Fibroblast of the aortic adventitia (primary cell): Measurements from ENCODE around the gene ZC3H12A. TPM values are rescaled to one million over a fixed set of nuclear protein-coding genes. Genes with fewer than 3 reads are reported as not detected.
"Not testable (repeated sequence)": the region's sequence is repeated elsewhere in the genome, so short reads cannot be mapped to it uniquely, and the experiment has no call there.

Experiments used
- DNase-seq: peaks from one replicate; pipeline ENCODE4 v3.0.0-alpha.2; 2010; ENCODE audit warnings: low read depth
- H3K4me3 ChIP-seq: 2 replicates; pipeline ENCODE4 v1.5.1; 2011; ENCODE audit warnings: low read depth, mild to moderate bottlenecking, control low read depth, low read length, moderate library complexity
- total RNA-seq: library from RNA; depleted of rRNA; stranded (reverse); fragments of >200 nt; gene quantifications from 2 replicates; pipeline ENCODE4 v1.2.3, GENCODE V29; 2012; ENCODE audit warnings: low replicate concordance
- TF ChIP-seq, protein P1 (sequence below): IDR thresholded peaks from 2 replicates; pipeline ENCODE4 v1.5.1; 2011; ENCODE audit warnings: mild to moderate bottlenecking, low read length, control low read depth, inconsistent platforms; ENCODE audit not compliant: insufficient read depth

The ZC3H12A gene
- total RNA-seq, 1 donor = 5.3 TPM

DNA sequence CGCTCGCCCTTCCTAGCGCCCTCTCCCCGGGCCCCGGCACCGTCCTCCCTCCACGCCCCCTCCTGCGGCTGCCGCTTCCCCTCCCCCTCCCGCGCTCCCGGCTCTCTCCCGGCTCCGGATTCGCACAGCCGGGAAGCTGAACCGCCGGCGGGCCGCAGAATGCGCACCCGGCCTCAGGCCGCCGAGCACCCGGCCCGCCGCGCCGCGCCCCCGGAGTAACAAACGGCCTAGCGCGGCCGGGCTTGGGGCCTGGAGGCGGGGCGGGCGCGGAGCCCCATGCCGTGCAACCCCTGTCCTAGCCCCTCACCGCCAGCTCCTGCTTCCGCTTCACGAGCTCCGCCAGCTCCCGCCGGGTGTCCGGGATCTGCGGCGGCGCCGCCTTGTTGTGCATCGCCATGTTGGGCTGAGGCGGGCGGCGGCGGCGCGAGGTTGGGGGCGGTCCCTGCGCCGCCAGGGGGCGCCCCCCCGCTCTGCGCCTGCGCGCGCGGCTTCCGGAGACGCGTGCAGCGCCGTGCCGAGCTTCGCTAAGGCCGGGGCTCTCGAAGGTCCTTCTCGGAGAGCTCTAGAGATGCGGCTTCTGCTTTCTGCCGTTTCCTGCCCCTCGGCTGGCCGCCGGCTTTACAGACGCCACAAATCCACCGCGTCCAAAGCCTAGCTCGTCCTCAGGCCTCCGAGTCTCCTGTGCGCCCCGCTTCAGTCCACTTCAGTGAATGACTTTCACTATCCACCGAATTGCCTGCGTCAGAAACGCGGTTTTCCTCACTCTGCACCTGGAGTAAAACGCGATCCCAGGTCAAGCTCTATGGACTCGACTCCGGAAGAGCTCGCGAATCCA lies 40.2 kb downstream of the ZC3H12A start, which contains the start of gene MEAF6:
TSS of gene MEAF6 (minus strand) at position 417 of the 835 bp plus-strand sequence. CDS start at position 397, 20 bp downstream.
- TF ChIP-seq, protein P1, sequence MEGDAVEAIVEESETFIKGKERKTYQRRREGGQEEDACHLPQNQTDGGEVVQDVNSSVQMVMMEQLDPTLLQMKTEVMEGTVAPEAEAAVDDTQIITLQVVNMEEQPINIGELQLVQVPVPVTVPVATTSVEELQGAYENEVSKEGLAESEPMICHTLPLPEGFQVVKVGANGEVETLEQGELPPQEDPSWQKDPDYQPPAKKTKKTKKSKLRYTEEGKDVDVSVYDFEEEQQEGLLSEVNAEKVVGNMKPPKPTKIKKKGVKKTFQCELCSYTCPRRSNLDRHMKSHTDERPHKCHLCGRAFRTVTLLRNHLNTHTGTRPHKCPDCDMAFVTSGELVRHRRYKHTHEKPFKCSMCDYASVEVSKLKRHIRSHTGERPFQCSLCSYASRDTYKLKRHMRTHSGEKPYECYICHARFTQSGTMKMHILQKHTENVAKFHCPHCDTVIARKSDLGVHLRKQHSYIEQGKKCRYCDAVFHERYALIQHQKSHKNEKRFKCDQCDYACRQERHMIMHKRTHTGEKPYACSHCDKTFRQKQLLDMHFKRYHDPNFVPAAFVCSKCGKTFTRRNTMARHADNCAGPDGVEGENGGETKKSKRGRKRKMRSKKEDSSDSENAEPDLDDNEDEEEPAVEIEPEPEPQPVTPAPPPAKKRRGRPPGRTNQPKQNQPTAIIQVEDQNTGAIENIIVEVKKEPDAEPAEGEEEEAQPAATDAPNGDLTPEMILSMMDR = peak; percentile 7
- peak; percentile 74 for DNase-seq
- peak within 1 kb of the TSS; percentile 86 for H3K4me3 ChIP-seq

DNA sequence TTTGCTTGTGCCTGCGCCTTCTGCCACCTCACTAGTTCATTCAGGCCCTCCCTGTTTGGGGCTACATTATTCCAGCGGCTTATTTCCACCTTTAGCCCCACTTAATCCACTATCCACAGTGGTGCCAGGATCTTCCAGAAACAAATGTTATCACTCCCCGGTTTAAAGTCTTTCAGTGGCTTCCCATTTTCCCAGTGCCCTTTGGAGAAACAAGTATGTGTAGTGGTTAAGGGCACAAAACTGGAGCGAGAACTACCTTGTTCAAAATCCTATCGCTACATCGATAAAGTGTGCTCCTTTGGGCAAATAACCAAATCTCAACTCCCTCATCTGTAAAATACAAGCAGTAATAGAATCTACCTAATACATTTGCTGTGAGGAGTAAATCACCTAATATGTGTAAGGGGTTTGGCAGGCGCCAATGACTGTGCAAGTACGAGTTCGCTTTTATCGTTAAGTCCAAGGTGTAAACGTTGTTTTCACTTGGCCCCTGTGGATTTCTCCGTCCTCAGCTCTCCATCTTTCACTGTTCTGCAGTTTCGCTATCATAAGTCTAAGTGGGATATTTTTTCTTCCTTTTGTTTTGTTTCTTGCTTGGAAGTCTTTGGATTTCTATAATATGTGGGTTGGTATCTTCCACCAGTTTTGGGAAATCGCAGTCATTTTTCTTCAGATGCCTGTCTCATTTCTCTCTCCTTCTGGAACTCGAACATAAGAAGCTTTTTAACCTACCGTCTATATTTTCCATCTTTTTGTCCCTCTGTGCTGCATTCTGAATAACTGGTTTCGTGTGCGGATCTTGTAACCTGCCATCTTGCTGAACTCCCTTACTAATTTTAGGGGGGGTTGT lies 41.0 kb downstream of the ZC3H12A start:
- H3K4me3 ChIP-seq = peak overlapping the region; percentile 86
- no peak for DNase-seq
- TF ChIP-seq, protein P1 = no peak

DNA sequence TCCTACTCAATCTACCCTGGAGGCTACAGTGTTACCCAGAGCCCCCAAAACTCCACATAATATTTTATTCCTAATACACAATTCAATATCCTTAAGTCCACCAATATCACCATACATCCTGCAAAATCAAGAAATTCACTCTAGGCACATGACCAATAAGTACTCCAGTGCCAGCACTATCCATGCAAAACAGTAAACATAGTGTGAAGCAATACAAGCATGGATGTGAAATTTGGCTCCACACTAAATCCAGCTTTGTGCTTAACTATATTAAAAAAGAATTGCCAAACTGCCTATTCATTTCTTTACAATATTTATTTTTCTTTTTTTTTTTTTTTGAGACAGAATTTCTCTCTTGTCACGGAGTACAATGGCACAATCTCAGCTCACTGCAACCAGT lies 43.2 kb downstream of the ZC3H12A start:
- DNase-seq = no peak
- no peak overlapping the region for H3K4me3 ChIP-seq
- TF ChIP-seq, protein P1 = no peak

DNA sequence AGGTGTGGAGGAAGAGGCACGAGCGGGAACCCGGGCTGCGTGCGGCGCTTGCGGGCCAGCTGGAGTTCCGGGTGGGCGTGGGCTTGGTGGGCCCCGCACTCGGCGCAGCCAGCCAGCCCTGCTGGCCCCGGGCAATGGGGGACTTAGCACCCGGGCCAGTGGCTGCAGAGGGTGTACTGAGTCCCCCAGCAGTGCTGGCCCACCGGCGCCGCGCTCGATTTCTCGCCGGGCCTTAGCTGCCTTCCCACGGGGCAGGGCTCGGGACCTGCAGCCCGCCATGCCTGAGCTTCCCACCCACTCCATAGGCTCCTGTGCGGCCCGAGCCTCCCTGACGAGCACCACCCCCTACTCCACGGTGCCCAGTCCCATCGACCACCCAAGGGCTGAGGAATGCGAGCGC lies 43.9 kb downstream of the ZC3H12A start:
- not testable (repeated sequence) for DNase-seq, H3K4me3 ChIP-seq

DNA sequence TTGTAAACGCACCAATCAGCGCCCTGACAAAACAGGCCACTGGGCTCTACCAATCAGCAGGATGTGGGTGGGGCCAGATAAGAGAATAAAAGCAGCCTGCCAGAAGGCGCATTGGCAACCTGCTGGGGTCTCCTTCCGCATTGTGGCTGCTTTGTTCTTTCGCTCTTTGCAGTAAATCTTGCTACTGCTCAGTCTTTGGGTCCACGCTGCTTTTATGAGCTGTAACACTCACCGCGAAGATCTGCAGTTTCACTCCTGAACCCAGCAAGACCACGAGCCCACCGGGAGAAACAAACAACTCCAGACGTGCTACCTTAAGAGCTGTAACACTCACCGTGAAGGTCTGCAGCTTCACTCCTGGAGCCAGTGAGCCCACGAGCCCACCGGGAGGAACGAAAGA lies 44.5 kb downstream of the ZC3H12A start:
- not testable (repeated sequence) for H3K4me3 ChIP-seq, DNase-seq

DNA sequence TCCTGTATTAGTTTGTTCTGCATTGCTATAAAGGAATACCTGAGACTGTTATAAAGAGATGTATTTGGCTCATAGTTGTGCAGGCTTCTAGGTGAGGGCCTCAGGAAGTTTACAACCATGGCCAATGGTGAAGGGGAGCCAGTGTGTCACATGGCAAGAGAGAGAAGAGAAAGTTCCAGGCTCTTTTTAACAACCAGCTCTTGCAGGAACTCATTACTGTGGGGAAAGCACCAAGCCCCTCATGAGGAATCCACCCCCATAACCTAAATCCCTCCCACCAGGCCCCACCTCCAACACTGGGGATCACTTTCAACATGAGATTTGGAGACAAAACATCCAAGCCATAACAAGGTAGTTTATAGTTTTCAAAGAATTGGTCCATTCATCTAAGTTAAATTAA lies 45.2 kb downstream of the ZC3H12A start:
- TF ChIP-seq, protein P1 = no peak
- no peak overlapping the region for H3K4me3 ChIP-seq
- no peak for DNase-seq

DNA sequence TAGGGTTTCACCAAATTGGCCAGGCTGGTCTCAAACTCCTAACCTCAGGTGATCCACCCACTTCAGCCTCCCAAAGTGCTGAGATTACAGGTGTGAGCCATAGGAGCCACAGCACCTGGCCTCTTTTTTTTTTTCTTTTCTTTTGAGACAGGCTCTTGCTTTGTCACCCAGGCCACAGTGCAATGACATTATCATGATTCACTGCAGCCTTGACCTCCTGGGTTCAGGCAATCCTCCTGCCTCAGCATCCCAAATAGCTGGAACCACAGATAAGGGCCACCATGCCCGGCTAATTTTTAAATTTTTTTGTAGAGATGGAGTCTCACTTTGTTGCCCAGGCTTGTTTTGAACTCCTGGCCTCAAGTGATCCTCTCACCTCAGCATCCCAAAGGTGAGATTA lies 55.5 kb downstream of the ZC3H12A start:
- H3K4me3 ChIP-seq, DNase-seq: not testable (repeated sequence)

DNA sequence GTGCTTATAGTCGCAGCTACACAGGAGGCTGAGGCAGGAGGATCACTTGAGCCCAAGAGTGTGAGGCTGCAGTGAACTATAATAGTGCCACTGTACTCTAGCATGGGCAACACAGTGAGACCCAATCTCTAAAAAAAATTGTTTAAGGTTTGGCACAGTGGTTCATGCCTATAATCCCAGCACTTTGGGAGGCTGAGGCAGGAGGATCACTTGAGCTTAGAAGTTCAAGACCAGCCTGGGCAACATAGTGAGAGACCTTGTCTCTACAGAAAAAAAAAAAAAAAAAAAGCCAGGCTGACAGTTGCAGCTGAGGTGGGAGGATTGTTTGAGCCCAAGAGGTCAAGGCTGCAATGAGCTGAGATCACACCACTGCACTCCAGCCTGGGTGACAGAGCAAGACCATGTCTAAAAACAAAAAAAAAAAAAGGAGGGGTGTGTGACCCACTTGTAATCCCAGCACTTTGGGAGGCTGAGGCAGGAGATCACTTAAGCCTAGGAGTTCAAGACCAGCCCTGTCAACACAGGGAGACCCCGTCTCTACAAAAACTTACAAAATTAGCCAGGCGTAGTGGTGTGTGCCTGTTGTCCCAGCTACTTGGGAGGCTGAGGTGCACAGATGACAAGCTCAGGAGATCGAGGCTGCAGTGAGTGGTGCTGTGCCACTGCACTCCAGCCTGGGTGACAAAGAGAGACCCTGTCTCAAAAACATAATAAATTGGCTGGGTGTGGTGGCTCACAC lies 58.2 kb downstream of the ZC3H12A start:
- H3K4me3 ChIP-seq, DNase-seq: not testable (repeated sequence)
